Measurements from ENCODE around the gene SNAPC5.

- TF ChIP-seq CTCF (IDR thresholded peaks at IDR 0.05) (no peak), POLR2AphosphoS5 (IDR thresholded peaks at IDR 0.05; ENCODE audit: low read depth, low read length) (no peak), REST (IDR thresholded peaks at IDR 0.05; ENCODE audit: insufficient read depth in 1 of 2, low read depth in 2 of 2, low read length in 1 of 2) (no peak), TCF7L2 (IDR thresholded peaks at IDR 0.05; ENCODE audit: low read depth, low read length) (no peak), SIN3A (IDR thresholded peaks at IDR 0.05; ENCODE audit: borderline replicate concordance, insufficient read depth, low read depth, low read length) (no peak)
Measured at GRCh38 chr15:66535056-66535455, 37.5 kb upstream of the SNAPC5 start.
